Epithelial cell of esophagus (primary cell): Measurements from ENCODE around the gene BRWD1.
A peak's percentile ranks its signal among the peaks of the same experiment; 100 is the strongest.
"Not testable (repeated sequence)": the region's sequence is repeated elsewhere in the genome, so short reads cannot be mapped to it uniquely, and the experiment has no call there.

Experiments
- DNase-seq: peaks from one replicate; pipeline ENCODE4 v3.0.0; 2010; ENCODE audit warnings: low read depth
- H3K4me3 ChIP-seq: 2 replicates; pipeline ENCODE4 v1.5.1; 2011; ENCODE audit warnings: mild to moderate bottlenecking, low read length, control low read depth
- CTCF ChIP-seq: IDR thresholded peaks from 2 replicates; pipeline ENCODE4 v1.5.1; 2011; ENCODE audit warnings: low read depth, mild to moderate bottlenecking, low read length, control low read depth, inconsistent platforms; ENCODE audit not compliant: insufficient read depth; ENCODE audit errors: missing control alignments

Gene BRWD1

GRCh38 chr21:39164523-39164922 lies 148.9 kb downstream of the BRWD1 start:
- no peak for DNase-seq
- H3K4me3 ChIP-seq = no peak overlapping the region
- no peak for TF ChIP-seq CTCF

GRCh38 chr21:39161064-39161463 lies 152.4 kb downstream of the BRWD1 start:
- TF ChIP-seq CTCF = no peak
- DNase-seq = no peak
- H3K4me3 ChIP-seq = no peak overlapping the region

- no peak overlapping the region for H3K4me3 ChIP-seq
- TF ChIP-seq CTCF = no peak
- DNase-seq = no peak
Measured at GRCh38 chr21:39159342-39160063, 153.9 kb downstream of the BRWD1 start.

- not testable (repeated sequence) for DNase-seq, H3K4me3 ChIP-seq
Measured at GRCh38 chr21:39157241-39157640, 156.2 kb downstream of the BRWD1 start.

GRCh38 chr21:39156024-39156423 lies 157.4 kb downstream of the BRWD1 start:
- H3K4me3 ChIP-seq = no peak overlapping the region
- TF ChIP-seq CTCF = no peak
- peak; percentile 51 for DNase-seq

GRCh38 chr21:39155578-39155977 lies 157.9 kb downstream of the BRWD1 start:
- DNase-seq = no peak
- H3K4me3 ChIP-seq = no peak overlapping the region
- no peak for TF ChIP-seq CTCF

GRCh38 chr21:39153842-39154241 lies 159.6 kb downstream of the BRWD1 start:
- no peak overlapping the region for H3K4me3 ChIP-seq
- peak; percentile 51 for DNase-seq
- TF ChIP-seq CTCF = no peak
